GM12878 (cell line): ENCODE measurements around the gene RNASE12. TPM values are rescaled to one million over a fixed set of nuclear protein-coding genes. Genes with fewer than 3 reads are reported as not detected.

ENCODE experiments used
- ATAC-seq: fragments of 200-7000 bp; cut with Tn5 transposase; 3 replicates; pipeline ENCODE4 v1.9.1; 2020; ENCODE audit warnings: mild to moderate bottlenecking, moderate library complexity
- BruUV-seq: library from RNA; stranded (reverse); fragments of 400-500 nt; replicated peaks from 2 replicates; lab custom pipeline; 2021; lab: Mats Ljungman, UMichigan
- CTCF ChIA-PET: fragments of 300-600 bp; sonication (Branson Sonifier 250); formaldehyde crosslinking; extraction: SDS; loops from one replicate; lab custom pipeline; 2021; ENCODE audit warnings: inconsistent platforms; lab: Yijun Ruan, JAX
- POLR2A ChIA-PET: fragments of 350-600 bp; formaldehyde crosslinking; extraction: SDS; loops from one replicate; lab custom pipeline; 2021; ENCODE audit warnings: inconsistent platforms; lab: Charles Lee
- RAD21 ChIA-PET: fragments of 300-600 bp; sonication (Branson Sonifier 250); formaldehyde crosslinking; loops from one replicate; lab custom pipeline; 2023; ENCODE audit warnings: antibody characterized with exemption; ENCODE audit not compliant: unreplicated experiment; lab: Charles Lee
- SMC1A ChIA-PET: fragments of 300-600 bp; sonication (Branson Sonifier 250); formaldehyde crosslinking; loops from one replicate; lab custom pipeline; 2023; ENCODE audit not compliant: unreplicated experiment, uncharacterized antibody; lab: Charles Lee
- DNase-seq: peaks from one replicate; pipeline ENCODE4 v3.0.0-alpha.2; 2011; ENCODE audit warnings: low read depth, low spot score
- FAIRE-seq: peaks from 3 replicates; lab custom pipeline; 2011; peaks lifted over from hg19 to GRCh38; lab: Jason Lieb, UNC
- H2AFZ ChIP-seq: 2 replicates; pipeline ENCODE4 v1.6.0; 2011; ENCODE audit warnings: low read depth, low read length, control low read depth; ENCODE audit not compliant: control insufficient read depth
- H3K27ac ChIP-seq: 2 replicates; pipeline ENCODE4 v1.5.1; 2011; ENCODE audit warnings: control low read depth; ENCODE audit not compliant: control insufficient read depth, insufficient read depth
- H3K27me3 ChIP-seq, 2 experiments: replicated peaks in 1 of 2; 2 replicates each; pipeline versions ENCODE4 v1.6.0 to v1.6.1; 2011; ENCODE audit warnings: low read length in 1 of 2; ENCODE audit not compliant: control insufficient read depth in 2 of 2, insufficient read depth in 2 of 2
- H3K36me3 ChIP-seq, 2 experiments: 2 replicates each; pipeline ENCODE4 v1.5.1; 2011; ENCODE audit warnings: low read length in 1 of 2; ENCODE audit not compliant: control insufficient read depth in 2 of 2, insufficient read depth in 2 of 2
- H3K4me1 ChIP-seq: 2 replicates; pipeline ENCODE4 v1.6.1; 2011; ENCODE audit warnings: mild to moderate bottlenecking, low read length, moderate library complexity, mixed read lengths; ENCODE audit not compliant: control insufficient read depth, insufficient read depth
- H3K4me2 ChIP-seq: 2 replicates; pipeline ENCODE4 v1.6.0; 2011; ENCODE audit warnings: control low read depth; ENCODE audit not compliant: control insufficient read depth, insufficient read depth
- H3K4me3 ChIP-seq: fragments of 200-600 bp; sonication (generic); 2 replicates; pipeline ENCODE4 v1.5.1; 2016
- H3K79me2 ChIP-seq: 2 replicates; pipeline ENCODE4 v1.6.0; 2011; ENCODE audit warnings: low read length; ENCODE audit not compliant: control insufficient read depth, insufficient read depth
- H3K9ac ChIP-seq: 2 replicates; pipeline ENCODE4 v1.8.0; 2011; ENCODE audit warnings: low read length, control low read depth, mixed read lengths; ENCODE audit not compliant: control insufficient read depth, insufficient read depth
- H3K9me3 ChIP-seq: replicated peaks from 3 replicates; pipeline ENCODE4 v1.5.1; 2011; ENCODE audit warnings: mild to moderate bottlenecking, low read length; ENCODE audit not compliant: control insufficient read depth, insufficient read depth
- H4K20me1 ChIP-seq: 2 replicates; pipeline ENCODE4 v1.6.0; 2011; ENCODE audit not compliant: control insufficient read depth, insufficient read depth
- CREB1 ChIP-seq: IDR thresholded peaks from 2 replicates; pipeline ENCODE4 v1.6.1; 2012; ENCODE audit warnings: low read depth, mild to moderate bottlenecking, inconsistent platforms
- GATAD2B ChIP-seq: fragments of 450-650 bp; conservative IDR thresholded peaks from 2 replicates; pipeline ENCODE4 v1.6.1; 2017; ENCODE audit warnings: low read depth, mild to moderate bottlenecking, moderate library complexity
- SIN3A ChIP-seq: IDR thresholded peaks from 2 replicates; pipeline ENCODE4 v1.6.1; 2012; ENCODE audit warnings: low read depth, low read length, improper control_type of control experiment
- WGBS: methylation state at CpG from one replicate; pipeline ENCODE4 v1.1.6; 2016; ENCODE audit warnings: low lambda C conversion rate; ENCODE audit not compliant: insufficient replicate concordance, insufficient coverage; ENCODE audit errors: missing lambda C conversion rate; 5-methylcytosine and 5-hydroxymethylcytosine counted together
- in situ Hi-C: fragments of 300-500 bp; cut with MboI; formaldehyde crosslinking; loops from 9 replicates; pipeline ENCODE4 v1.14.3; 2018; ENCODE audit warnings: mixed read lengths
- intact Hi-C: fragments of 100-400 bp; cut with micrococcal nuclease; formaldehyde crosslinking; loops from one replicate; pipeline ENCODE4 v1.14.2; 2022; ENCODE audit not compliant: unreplicated experiment
- polyA plus RNA-seq, 11 experiments: library from polyadenylated mRNA; depleted of rRNA in 4 of 11; unstranded in 6 of 11; stranded (reverse) in 5 of 11; fragments of >200 nt; fragmentation: Nextera tagmentation in 4 of 11; fragmentation: Illumina TruSeq in 1 of 11; extraction: Ambion mirVana in 4 of 11; extraction: Trizol in 1 of 11; gene quantifications; 1 replicate in 1 of 11; 2 replicates in 10 of 11; pipeline versions ENCODE4 v1.2.1 to v1.2.3, GENCODE V29; 2011 to 2016; ENCODE audit warnings: inconsistent platforms in 2 of 11, missing spikeins in 2 of 11, low read depth in 1 of 11
- total RNA-seq, 4 experiments: library from RNA; depleted of rRNA in 3 of 4; stranded (reverse); fragments of >200 nt in 3 of 4; fragmentation: Illumina TruSeq in 1 of 4; extraction: Trizol in 1 of 4; gene quantifications; 2 replicates each; pipeline versions ENCODE4 v1.2.1 to v1.2.3, GENCODE V29; 2013 to 2021
- TF ChIP-seq, protein P1 (sequence below): fragments of 450-650 bp; formaldehyde crosslinking; IDR thresholded peaks from 2 replicates; pipeline ENCODE4 v1.4.0; 2022; ENCODE audit warnings: mild to moderate bottlenecking, moderate library complexity
- TF ChIP-seq, protein P2 (sequence below): fragments of 450-650 bp; IDR thresholded peaks from 2 replicates; pipeline ENCODE4 v1.6.1; 2018; ENCODE audit warnings: mild to moderate bottlenecking, low read depth, moderate library complexity; ENCODE audit not compliant: partially characterized antibody

RNASE12 gene
- total and polyA plus RNA-seq, 10 of the 15 experiments (the other 5 are each of a cell fraction or from before 2014, with no cell fraction given) = not detected

DNA sequence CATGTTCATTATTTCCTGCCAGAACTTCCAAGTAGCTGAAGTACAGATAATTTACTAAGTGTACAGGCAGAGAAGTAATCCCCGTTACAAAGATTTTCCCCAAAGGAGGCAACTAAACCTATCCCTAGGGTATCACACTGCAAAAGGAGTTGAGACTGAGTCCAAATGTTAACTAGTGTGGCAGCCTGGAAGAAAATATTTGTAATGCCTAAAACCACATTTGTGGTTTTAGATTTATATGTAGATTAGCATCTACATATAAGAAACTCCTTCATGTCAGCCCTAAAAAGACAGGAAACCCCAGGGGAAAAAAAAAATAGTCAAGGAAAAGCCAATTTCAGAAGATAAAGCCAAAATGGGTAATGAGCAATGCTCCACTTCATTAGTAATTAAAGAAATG lies 1.4 kb upstream of the RNASE12 start:
- no peaks in the 10 kb centered on the region for H3K79me2 ChIP-seq

More for the DNA sequence above, 1.4 kb upstream of the RNASE12 start:
- H3K4me2 ChIP-seq = no peak overlapping the region
- no peak overlapping the region for H3K9ac ChIP-seq
- TF ChIP-seq CREB1 (no peak), GATAD2B (no peak), SIN3A (no peak)
- TF ChIP-seq, protein P1, sequence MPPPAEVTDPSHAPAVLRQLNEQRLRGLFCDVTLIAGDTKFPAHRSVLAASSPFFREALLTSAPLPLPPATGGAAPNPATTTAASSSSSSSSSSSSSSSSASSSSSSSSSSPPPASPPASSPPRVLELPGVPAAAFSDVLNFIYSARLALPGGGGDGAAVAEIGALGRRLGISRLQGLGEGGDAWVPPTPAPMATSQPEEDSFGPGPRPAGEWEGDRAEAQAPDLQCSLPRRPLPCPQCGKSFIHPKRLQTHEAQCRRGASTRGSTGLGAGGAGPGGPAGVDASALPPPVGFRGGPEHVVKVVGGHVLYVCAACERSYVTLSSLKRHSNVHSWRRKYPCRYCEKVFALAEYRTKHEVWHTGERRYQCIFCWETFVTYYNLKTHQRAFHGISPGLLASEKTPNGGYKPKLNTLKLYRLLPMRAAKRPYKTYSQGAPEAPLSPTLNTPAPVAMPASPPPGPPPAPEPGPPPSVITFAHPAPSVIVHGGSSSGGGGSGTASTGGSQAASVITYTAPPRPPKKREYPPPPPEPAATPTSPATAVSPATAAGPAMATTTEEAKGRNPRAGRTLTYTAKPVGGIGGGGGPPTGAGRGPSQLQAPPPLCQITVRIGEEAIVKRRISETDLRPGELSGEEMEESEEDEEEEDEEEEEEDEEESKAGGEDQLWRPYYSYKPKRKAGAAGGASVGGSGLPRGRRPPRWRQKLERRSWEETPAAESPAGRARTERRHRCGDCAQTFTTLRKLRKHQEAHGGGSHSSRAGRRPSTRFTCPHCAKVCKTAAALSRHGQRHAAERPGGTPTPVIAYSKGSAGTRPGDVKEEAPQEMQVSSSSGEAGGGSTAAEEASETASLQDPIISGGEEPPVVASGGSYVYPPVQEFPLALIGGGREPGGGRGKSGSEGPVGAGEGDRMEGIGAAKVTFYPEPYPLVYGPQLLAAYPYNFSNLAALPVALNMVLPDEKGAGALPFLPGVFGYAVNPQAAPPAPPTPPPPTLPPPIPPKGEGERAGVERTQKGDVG = no peak
- TF ChIP-seq, protein P2, sequence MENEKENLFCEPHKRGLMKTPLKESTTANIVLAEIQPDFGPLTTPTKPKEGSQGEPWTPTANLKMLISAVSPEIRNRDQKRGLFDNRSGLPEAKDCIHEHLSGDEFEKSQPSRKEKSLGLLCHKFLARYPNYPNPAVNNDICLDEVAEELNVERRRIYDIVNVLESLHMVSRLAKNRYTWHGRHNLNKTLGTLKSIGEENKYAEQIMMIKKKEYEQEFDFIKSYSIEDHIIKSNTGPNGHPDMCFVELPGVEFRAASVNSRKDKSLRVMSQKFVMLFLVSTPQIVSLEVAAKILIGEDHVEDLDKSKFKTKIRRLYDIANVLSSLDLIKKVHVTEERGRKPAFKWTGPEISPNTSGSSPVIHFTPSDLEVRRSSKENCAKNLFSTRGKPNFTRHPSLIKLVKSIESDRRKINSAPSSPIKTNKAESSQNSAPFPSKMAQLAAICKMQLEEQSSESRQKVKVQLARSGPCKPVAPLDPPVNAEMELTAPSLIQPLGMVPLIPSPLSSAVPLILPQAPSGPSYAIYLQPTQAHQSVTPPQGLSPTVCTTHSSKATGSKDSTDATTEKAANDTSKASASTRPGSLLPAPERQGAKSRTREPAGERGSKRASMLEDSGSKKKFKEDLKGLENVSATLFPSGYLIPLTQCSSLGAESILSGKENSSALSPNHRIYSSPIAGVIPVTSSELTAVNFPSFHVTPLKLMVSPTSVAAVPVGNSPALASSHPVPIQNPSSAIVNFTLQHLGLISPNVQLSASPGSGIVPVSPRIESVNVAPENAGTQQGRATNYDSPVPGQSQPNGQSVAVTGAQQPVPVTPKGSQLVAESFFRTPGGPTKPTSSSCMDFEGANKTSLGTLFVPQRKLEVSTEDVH = no peak
- DNase-seq (no peak), ATAC-seq (no peak), FAIRE-seq (no peak)
- in situ Hi-C loops = no loop called here
- H4K20me1 ChIP-seq = no peaks in the 10 kb centered on the region
- H3K4me3 ChIP-seq = no peak overlapping the region
- no peaks in the 10 kb centered on the region for H3K4me1 ChIP-seq
- H2AFZ ChIP-seq = no peak overlapping the region
- intact Hi-C loops = no loop called here
- ChIA-PET RAD21 (no interaction called here), CTCF (no interaction called here), POLR2A (no interaction called here), SMC1A (interaction anchor here (0.6 kb wide), 1 partner anchor 171 kb away, joined by 4 read pairs; no protein-coding TSS in a partner anchor)
- no peaks in the 10 kb centered on the region for H3K27me3 ChIP-seq
- H3K27ac ChIP-seq = no peak overlapping the region
- WGBS = 0% methylated on average over 1 of the region's 1 CpG
- no peaks in the 10 kb centered on the region for H3K9me3 ChIP-seq
- no TSS peak for BruUV-seq
- H3K36me3 ChIP-seq = no peaks in the 10 kb centered on the region
